ENCODE results near the gene MAST1.
"Not testable (repeated sequence)": the region's sequence is repeated elsewhere in the genome, so short reads cannot be mapped to it uniquely, and the experiment has no call there.

MAST1 gene

DNA sequence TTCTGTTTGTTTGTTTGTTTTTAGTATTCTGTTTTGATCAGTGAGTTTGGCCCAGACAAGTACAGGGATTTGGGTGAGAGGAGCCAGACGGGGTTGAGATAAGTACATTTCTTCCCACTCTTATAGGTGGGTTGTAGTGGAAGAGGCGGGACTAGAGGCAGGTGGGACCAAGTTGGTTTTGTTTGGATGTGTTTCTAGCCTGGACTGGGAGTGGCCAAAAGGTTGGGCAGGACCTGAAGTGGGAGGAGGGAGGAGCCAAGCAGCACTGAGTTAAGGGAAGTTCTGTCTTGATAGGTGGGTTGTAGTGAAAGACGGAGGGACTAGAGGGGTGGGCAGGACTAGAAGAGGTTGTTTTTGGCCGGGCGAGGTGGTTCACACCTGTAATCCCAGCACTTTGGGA lies 33.9 kb downstream of the MAST1 start:
- DNase-seq (ENCODE audit: low read depth): no peak

DNA sequence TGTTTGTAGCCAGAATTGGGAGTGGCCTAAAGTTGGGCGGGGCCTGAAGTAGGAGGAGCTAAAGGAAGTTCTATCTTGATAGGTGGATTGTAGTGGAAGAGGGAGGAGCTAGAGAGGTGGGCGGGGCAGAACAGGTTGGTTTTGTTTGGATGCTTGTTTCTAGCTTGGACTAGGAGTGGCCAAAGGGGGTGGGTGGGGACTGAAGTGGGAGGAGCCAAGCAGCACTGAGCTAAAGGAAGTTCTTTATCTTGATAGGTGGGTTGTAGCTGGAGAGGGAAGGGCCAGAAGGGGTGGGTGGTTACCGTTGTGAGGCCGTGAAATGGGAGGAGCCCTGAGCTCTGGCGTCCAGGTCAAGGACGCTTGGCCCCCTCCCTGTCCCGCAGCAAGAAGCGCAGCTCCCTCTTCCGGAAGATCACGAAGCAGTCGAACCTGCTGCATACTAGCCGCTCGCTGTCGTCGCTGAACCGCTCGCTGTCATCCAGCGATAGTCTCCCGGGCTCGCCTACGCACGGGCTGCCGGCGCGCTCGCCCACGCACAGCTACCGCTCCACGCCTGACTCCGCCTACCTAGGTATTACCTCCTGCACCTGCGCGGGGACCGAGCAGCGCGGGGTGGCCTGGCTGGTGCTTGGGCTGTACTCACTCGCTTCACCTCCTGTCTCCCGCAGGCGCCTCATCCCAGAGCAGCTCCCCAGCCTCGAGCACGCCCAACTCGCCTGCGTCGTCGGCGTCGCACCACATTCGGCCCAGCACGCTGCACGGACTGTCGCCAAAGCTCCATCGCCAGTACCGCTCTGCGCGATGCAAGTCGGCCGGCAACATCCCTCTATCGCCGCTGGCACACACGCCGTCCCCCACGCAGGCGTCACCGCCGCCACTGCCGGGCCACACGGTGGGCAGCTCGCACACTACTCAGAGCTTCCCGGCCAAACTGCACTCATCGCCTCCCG lies 34.9 kb downstream of the MAST1 start:
- no peak for DNase-seq (ENCODE audit: low read depth)

DNA sequence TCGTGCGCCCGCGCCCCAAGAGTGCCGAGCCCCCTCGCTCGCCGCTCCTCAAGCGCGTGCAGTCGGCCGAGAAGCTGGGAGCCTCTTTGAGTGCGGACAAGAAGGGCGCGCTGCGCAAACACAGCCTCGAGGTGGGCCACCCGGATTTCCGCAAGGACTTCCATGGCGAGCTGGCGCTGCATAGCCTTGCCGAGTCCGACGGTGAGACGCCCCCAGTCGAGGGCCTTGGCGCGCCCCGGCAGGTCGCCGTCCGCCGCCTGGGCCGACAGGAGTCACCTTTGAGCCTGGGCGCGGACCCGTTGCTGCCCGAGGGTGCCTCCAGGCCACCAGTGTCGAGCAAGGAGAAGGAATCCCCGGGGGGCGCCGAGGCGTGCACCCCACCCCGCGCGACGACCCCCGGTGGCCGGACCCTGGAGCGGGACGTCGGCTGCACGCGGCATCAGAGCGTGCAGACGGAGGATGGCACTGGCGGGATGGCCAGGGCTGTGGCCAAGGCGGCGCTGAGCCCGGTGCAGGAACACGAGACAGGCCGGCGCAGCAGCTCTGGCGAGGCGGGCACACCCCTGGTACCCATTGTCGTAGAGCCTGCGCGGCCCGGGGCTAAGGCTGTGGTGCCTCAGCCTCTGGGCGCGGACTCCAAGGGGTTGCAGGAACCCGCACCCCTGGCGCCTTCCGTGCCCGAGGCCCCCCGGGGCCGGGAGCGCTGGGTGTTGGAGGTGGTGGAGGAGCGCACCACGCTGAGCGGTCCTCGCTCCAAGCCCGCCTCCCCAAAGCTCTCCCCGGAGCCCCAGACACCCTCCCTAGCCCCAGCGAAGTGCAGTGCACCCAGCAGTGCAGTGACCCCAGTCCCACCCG lies 35.8 kb downstream of the MAST1 start:
- no peak for DNase-seq (ENCODE audit: low read depth)

DNA sequence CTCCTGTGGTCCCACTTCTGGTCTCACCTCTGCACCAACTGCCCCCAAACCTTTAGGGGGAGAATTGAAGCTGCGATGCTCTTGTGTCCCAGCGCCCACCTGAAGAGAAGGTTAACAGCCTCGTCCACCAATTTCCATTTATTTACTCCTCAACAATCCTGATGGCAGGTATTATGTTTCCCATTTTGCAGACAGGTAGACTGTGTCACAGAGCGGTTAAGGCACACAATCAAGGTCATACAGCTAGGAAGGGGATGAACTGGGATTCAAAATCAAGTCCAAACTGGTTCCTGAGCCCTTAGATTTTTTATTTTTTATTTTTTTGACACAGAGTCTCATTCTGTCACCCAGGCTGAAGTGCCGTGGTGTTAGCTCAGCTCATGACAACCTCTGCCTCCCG lies 36.8 kb downstream of the MAST1 start:
- DNase-seq (ENCODE audit: low read depth): no peak

DNA sequence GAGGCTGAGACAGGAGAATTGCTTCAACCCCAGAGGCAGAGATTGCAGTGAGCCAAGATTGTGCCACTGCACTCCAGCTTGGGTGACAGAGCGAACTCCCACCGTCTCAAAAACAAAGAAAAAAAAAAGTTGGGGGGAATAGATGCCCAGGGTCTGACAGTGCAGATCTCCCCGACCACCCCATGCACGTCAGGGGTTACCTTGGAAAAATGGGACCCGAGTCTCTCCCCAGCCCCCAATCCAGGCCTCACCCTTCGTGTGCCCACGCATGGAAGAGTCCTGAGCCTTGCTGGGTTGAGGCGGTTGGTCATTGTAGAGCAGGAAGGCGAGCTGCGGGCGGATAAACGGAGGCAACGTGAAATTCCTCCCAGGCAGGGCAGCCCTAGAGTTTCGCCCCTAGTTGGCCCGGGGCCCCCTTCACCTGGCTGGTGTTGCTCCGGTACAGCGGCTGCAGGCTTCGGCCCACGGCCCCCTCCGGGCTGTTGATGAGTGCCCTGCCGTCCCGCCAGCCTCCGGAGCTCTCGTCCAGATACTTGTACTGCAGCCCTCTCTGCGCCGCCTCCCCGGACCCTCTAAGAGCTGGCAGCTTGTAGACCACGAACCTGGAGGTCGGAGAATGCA lies 42.3 kb downstream of the MAST1 start:
- no peak for DNase-seq (ENCODE audit: low read depth)

GRCh38 chr19:12881172-12881808 lies 43.0 kb downstream of the MAST1 start, which contains the start of gene DNASE2:
TSS of gene DNASE2 (minus strand) at chr19:12881449. CDS start at chr19:12881375, 74 bp downstream.
- peak; percentile 71 for DNase-seq (ENCODE audit: low read depth)

- DNase-seq (ENCODE audit: low read depth): no peak
Observed at GRCh38 chr19:12882589-12882988, 44.3 kb downstream of the MAST1 start.

GRCh38 chr19:12884202-12884601 lies 45.9 kb downstream of the MAST1 start:
- no peak for DNase-seq (ENCODE audit: low read depth)

GRCh38 chr19:12884627-12884925 lies 46.3 kb downstream of the MAST1 start:
- no peak for DNase-seq (ENCODE audit: low read depth)

DNA sequence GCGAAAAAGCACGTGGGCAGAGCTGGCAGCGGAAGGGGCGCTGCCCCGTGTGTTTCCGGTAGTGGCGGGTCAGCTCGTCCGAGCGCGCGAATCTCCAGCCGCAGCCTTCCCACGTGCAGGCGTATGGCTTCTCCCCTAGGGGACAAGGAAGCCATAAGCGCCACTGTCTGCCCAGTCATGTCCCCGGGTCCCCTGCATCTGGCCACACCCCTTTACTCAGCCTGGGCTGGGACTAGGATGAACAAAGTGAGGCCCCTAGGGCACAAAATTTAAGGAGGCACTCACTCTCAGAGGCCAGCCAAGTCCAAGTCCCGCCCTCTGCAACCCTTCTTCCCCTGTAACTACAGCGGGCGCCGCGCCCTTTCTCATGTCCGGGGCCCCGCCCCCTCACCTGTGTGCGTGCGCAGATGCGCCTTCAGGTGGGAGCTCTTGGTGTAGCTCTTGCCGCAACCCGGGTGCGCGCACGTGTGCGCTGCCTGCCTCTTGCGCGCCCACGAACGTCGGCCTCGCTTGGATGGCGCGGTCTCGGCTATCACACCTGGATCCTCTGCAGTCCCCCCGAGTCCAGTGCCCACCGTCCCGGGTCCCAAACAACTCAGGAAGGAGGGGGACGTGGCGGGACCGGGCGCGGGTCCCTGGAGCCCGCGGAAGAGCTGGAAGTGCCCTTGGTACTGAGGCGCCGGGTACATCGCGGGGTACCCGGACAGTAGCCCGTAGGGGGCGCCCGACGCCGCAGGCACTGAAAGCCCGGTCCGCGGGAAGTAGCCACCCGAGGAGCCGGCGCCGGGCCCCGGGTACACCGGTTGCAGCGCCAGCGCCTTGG lies 46.8 kb downstream of the MAST1 start:
- DNase-seq (ENCODE audit: low read depth): peak; percentile 63

DNA sequence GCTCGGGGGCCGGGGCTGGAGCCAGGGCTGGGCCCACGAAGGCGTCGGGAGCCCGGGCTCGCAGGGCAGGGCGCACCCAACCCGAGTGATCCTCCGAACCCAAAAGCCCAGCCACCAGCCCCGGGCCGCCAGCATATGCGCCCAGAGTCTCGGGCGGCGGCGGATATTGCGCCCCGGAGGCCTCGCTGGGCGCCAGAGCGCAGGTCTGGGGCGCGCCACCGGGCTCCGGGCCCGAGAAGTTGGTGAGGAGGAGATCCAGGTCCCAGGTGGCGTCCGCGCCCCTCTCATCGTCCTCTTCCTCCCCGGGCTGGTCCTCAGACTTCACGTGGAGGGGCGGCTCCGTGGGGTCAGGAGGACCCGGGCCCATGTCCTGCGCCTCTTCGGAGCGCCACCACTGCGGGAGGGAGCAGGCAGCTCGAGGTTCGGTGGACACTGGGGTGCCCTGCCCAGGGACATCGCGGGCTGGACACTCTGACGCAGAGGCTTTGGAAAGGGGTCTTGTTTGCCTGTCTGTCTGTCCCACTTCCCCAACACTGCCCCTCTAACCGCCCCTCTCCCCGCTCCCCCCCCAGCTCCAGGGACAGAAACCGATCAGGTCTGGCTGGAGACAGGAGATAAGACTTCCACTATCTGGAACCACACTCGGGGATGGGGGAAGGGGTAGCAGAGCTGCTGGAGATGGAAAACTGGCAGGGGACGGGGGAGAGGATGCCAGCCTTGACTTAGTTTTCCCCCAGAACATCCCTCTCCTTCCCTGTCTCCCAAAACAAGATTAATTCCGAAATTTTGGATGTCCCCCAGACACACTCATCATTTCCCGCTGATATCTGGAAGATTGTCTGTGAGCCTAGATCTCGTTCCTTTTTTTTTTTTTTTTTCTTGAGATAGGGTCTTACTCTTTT lies 47.7 kb downstream of the MAST1 start:
- no peak for DNase-seq (ENCODE audit: low read depth)

DNA sequence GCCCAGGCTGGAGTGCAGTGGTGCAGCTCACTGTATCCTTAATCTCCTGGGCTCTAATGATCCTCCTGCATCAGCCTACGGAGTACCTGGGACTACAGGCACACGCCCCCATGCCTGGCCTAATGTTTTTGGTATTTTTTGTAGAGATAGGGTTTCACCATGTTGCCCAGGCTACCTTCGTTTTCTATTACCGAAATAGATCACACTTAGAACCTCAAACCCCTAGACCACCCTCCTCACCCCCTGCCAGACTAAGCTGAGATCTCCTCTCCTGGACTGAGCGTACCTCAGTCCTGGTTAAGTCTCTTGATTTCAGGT lies 48.3 kb downstream of the MAST1 start:
- no peak for DNase-seq (ENCODE audit: low read depth)

GRCh38 chr19:12886969-12887747 lies 48.8 kb downstream of the MAST1 start, which contains the start of gene KLF1:
TSS of gene KLF1 (minus strand) at chr19:12887201. CDS start at chr19:12887140, 61 bp downstream.
- DNase-seq (ENCODE audit: low read depth): no peak

GRCh38 chr19:12888006-12888603 lies 49.8 kb downstream of the MAST1 start:
- DNase-seq (ENCODE audit: low read depth): no peak

GRCh38 chr19:12890299-12890786 lies 52.0 kb downstream of the MAST1 start:
- DNase-seq (ENCODE audit: low read depth): not testable (repeated sequence)

GRCh38 chr19:12890787-12891552 lies 52.7 kb downstream of the MAST1 start, which contains the start of gene GCDH:
TSS of gene GCDH (plus strand) at chr19:12891160. CDS start at chr19:12891305, 145 bp downstream.
- peak; percentile 89 for DNase-seq (ENCODE audit: low read depth)

- no peak for DNase-seq (ENCODE audit: low read depth)
Observed at GRCh38 chr19:12891553-12892021, 53.3 kb downstream of the MAST1 start.

DNA sequence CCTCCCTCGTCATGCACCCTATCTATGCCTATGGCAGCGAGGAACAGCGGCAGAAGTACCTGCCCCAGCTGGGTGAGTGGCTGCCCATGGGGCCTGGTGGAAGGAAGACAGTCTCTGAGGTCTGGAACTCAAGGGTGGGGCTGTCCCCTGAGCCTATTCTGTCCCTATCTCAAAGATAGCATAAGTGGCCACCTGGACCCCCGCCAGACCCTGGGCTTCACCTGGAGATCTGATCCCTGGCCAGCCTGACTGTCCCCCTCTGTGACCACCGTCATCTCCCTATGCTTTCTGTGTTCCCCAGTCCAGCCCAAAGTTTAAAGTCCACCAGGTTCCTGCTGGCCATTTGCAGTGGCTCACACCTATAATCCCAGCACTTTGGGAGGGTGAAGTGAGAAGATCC lies 55.3 kb downstream of the MAST1 start:
- DNase-seq (ENCODE audit: low read depth): no peak

All from stimulated activated CD8-positive, alpha-beta memory T cell treated with anti-CD3 and anti-CD28 coated beads, Interleukin-15, amount 100 ng/mL, for 1 hour (primary cell).